Suprapubic skin (tissue), 4 donors: Measurements from ENCODE around the gene ARMCX2. TPM values are rescaled to one million over a fixed set of nuclear protein-coding genes. Genes with fewer than 3 reads are reported as not detected.

ENCODE experiments used
- DNase-seq, 2 donors: peaks; one replicate each; pipeline ENCODE4 v3.0.0-alpha.2; 2019; ENCODE audit warnings: low spot score in 2 of 2
- H3K27ac ChIP-seq: fragments of 200-600 bp; sonication (generic); one replicate; pipeline ENCODE4 v1.5.1; 2019
- H3K27me3 ChIP-seq: fragments of 200-600 bp; sonication (generic); one replicate; pipeline ENCODE4 v1.5.1; 2019
- H3K36me3 ChIP-seq: fragments of 200-600 bp; sonication (generic); one replicate; pipeline ENCODE4 v1.5.1; 2019
- H3K4me1 ChIP-seq: fragments of 200-600 bp; sonication (generic); one replicate; pipeline ENCODE4 v1.5.1; 2019
- H3K4me3 ChIP-seq: fragments of 200-600 bp; sonication (generic); one replicate; pipeline ENCODE4 v1.5.1; 2019; ENCODE audit warnings: mild to moderate bottlenecking
- H3K9me3 ChIP-seq: fragments of 200-600 bp; sonication (generic); one replicate; pipeline ENCODE4 v1.5.1; 2019
- CTCF ChIP-seq, 2 donors: fragments of 200-600 bp in 1 of 2; fragments of 450-650 bp in 1 of 2; sonication (generic) in 1 of 2; IDR thresholded peaks; one replicate each; pipeline ENCODE4 v1.5.1; 2016 to 2019; ENCODE audit warnings: antibody characterized with exemption in 2 of 2, mild to moderate bottlenecking in 1 of 2, moderate library complexity in 1 of 2
- EP300 ChIP-seq: sonication (generic); formaldehyde crosslinking; IDR thresholded peaks from one replicate; pipeline ENCODE4 v1.6.1; 2017; ENCODE audit warnings: antibody characterized with exemption
- POLR2A ChIP-seq, 2 donors: fragments of 450-650 bp; IDR thresholded peaks; one replicate each; pipeline ENCODE4 v1.6.1; 2017; ENCODE audit warnings: antibody characterized with exemption in 2 of 2, mild to moderate bottlenecking in 2 of 2, moderate library complexity in 2 of 2
- POLR2AphosphoS5 ChIP-seq, 3 donors: sonication (generic); formaldehyde crosslinking; IDR thresholded peaks; one replicate each; pipeline ENCODE4 v1.6.1; 2017; ENCODE audit warnings: antibody characterized with exemption in 3 of 3
- WGBS: methylation state at CpG from one replicate; pipeline ENCODE4 v1.1.5; 2018; 5-methylcytosine and 5-hydroxymethylcytosine counted together
- total RNA-seq, 4 donors: library from RNA; depleted of rRNA; stranded (reverse); fragments of >200 nt; gene quantifications; one replicate each; pipeline ENCODE4 v1.1.0, GENCODE V29; 2016

The ARMCX2 gene
- total RNA-seq, 4 donors from 2014 or later = 5.7 to 12.1 (median 8.8) TPM

GRCh38 chrX:101642093-101642492 lies 17.6 kb downstream of the ARMCX2 start:
- no peak for DNase-seq
- Histone ChIP-seq H3K9me3 (no peaks in the 10 kb centered on the region), H3K27me3 (no peaks in the 10 kb centered on the region), H3K4me3 (no peak overlapping the region), H3K36me3 (no peaks in the 10 kb centered on the region), H3K4me1 (no peaks in the 10 kb centered on the region), H3K27ac (no peak overlapping the region)
- WGBS = 55% methylated on average over 1 of the region's 1 CpG
- TF ChIP-seq POLR2AphosphoS5 (IDR thresholded peaks at IDR 0.05) = no peak
- no peak for TF ChIP-seq CTCF (IDR thresholded peaks at IDR 0.05)
- TF ChIP-seq EP300 = no peak
- TF ChIP-seq POLR2A (IDR thresholded peaks at IDR 0.05) = no peak

GRCh38 chrX:101639583-101639982 lies 20.1 kb downstream of the ARMCX2 start:
- TF ChIP-seq POLR2A (IDR thresholded peaks at IDR 0.05) (no peak), POLR2AphosphoS5 (IDR thresholded peaks at IDR 0.05) (no peak), CTCF (IDR thresholded peaks at IDR 0.05) (no peak), EP300 (no peak)

GRCh38 chrX:101619364-101619763 lies 40.3 kb downstream of the ARMCX2 start:
- Histone ChIP-seq H3K4me1 (peaks cover 8% of the 10 kb centered on the region), H3K9me3 (no peaks in the 10 kb centered on the region), H3K27ac (no peak overlapping the region), H3K4me3 (no peak overlapping the region), H3K27me3 (no peaks in the 10 kb centered on the region), H3K36me3 (no peaks in the 10 kb centered on the region)
- no peak for DNase-seq
- TF ChIP-seq POLR2A (IDR thresholded peaks at IDR 0.05) = no peak
- TF ChIP-seq EP300 = no peak
- no peak for TF ChIP-seq CTCF (IDR thresholded peaks at IDR 0.05)
- no peak for TF ChIP-seq POLR2AphosphoS5 (IDR thresholded peaks at IDR 0.05)

More at GRCh38 chrX:101639583-101639982, 20.1 kb downstream of the ARMCX2 start:
- Histone ChIP-seq H3K36me3 (no peaks in the 10 kb centered on the region), H3K27me3 (no peaks in the 10 kb centered on the region), H3K4me1 (no peaks in the 10 kb centered on the region), H3K27ac (no peak overlapping the region), H3K9me3 (no peaks in the 10 kb centered on the region), H3K4me3 (no peak overlapping the region)
- no peak for DNase-seq

- H3K4me1 ChIP-seq = peaks cover 5% of the 10 kb centered on the region
- H3K27me3 ChIP-seq = no peaks in the 10 kb centered on the region
- peak; percentile 84 to 90 for DNase-seq
- TF ChIP-seq CTCF (IDR thresholded peaks at IDR 0.05) = no peak
- TF ChIP-seq POLR2A (IDR thresholded peaks at IDR 0.05) = no peak
- no peak for TF ChIP-seq EP300
- no peak for TF ChIP-seq POLR2AphosphoS5 (IDR thresholded peaks at IDR 0.05)
- H3K36me3 ChIP-seq = no peaks in the 10 kb centered on the region
- no peaks in the 10 kb centered on the region for H3K9me3 ChIP-seq
- WGBS = 37% methylated on average over 36 of the region's 39 CpGs
- H3K27ac ChIP-seq = peak within 1 kb of the TSS; percentile 41
- peak within 1 kb of the TSS; percentile 61 for H3K4me3 ChIP-seq
Measured at GRCh38 chrX:101617211-101618191, 42.1 kb downstream of the ARMCX2 start, which contains the start of gene ARMCX6. Gene ARMCX6 (minus strand): TSS chrX:101618000. CDS start chrX:101616620, 1,380 bp downstream.

GRCh38 chrX:101605728-101606127 lies 53.9 kb downstream of the ARMCX2 start:
- DNase-seq = no peak
- 24% methylated on average over 1 of the region's 1 CpG for WGBS
- TF ChIP-seq EP300 = no peak
- TF ChIP-seq POLR2AphosphoS5 (IDR thresholded peaks at IDR 0.05) = no peak
- no peak for TF ChIP-seq POLR2A (IDR thresholded peaks at IDR 0.05)
- TF ChIP-seq CTCF (IDR thresholded peaks at IDR 0.05) = no peak
- no peaks in the 10 kb centered on the region for H3K9me3 ChIP-seq
- H3K4me1 ChIP-seq = no peaks in the 10 kb centered on the region
- H3K4me3 ChIP-seq = no peak overlapping the region
- no peaks in the 10 kb centered on the region for H3K36me3 ChIP-seq
- no peaks in the 10 kb centered on the region for H3K27me3 ChIP-seq
- no peak overlapping the region for H3K27ac ChIP-seq
